ENCODE measurements around the gene TXNDC2. TPM values are rescaled to one million over a fixed set of nuclear protein-coding genes. Genes with fewer than 3 reads are reported as not detected.
A peak's percentile ranks its signal among the peaks of the same experiment; 100 is the strongest.

The TXNDC2 gene
- total and polyA plus RNA-seq, 9 of the 15 experiments (the other 6 are each of a cell fraction or from before 2014, with no cell fraction given), result 1.2 to 4.9 (median 2.3) TPM

DNA sequence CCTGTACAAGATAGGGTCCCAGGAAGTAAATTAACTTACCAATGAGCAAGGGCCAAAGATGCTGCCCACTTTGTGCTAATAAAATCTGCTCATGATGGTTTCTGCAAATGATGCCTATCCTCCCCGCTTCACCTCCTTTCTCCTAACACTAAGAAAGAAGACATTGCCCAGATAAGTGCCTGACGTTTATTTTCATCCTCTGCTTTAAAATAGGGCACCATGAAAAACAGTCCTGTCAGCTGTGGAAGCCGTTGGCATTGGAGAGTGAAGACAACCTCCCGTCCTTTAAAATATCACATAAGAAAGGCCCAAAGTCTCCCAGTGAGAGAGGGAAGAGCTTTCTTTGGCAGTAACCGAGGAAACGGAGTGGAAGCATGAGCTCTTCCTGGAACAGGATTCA lies 1.7 kb upstream of the TXNDC2 start:
- peak overlapping the region; percentile 6; the same call in 1 of the 2 replicates for H3K4me2 ChIP-seq (ENCODE audit: insufficient read depth, low read length)
- intact Hi-C loops (cut with micrococcal nuclease), result no loop called here
- H3K79me2 ChIP-seq (ENCODE audit: control insufficient read depth, insufficient read depth, low read length), result peaks cover 3% of the 10 kb centered on the region; the same call in 1 of the 3 replicates
- FAIRE-seq (no peak), ATAC-seq (no peak), DNase-seq (ENCODE audit: extremely low read depth in 1 of 4, low spot score in 3 of 4) (no peak)
- TF ChIP-seq ZNF133 (CRISPR knock-in tag; IDR thresholded peaks at IDR 0.05) (no peak), TBP (optimal IDR thresholded peaks at IDR 0.05; ENCODE audit: low read depth, low read length) (peak; percentile 8)
- H3K36me3 ChIP-seq (ENCODE audit: control insufficient read depth, insufficient read depth, low read length), result no peaks in the 10 kb centered on the region
- no peaks in the 10 kb centered on the region for H3K27me3 ChIP-seq (ENCODE audit: control insufficient read depth in 2 of 2, insufficient read depth in 2 of 2, low read length in 2 of 2)
- H3K4me1 ChIP-seq (replicated peaks in 1 of 2; ENCODE audit: control insufficient read depth in 2 of 2, insufficient read depth in 2 of 2, low read length in 2 of 2), result peaks cover 30 to 59% of the 10 kb centered on the region in 2 experiments
- in situ Hi-C loops (cut with MboI), result no loop called here
- 48% methylated on average over 6 of the region's 6 CpGs for WGBS (ENCODE audit: insufficient coverage, low coverage, missing lambda C conversion rate)
- H2AFZ ChIP-seq (ENCODE audit: low read depth, low read length), result peak overlapping the region; percentile 73
- CTCF ChIA-PET (ENCODE audit: low intra/inter-chr PET ratio), result no interaction called here
- no peaks in the 10 kb centered on the region for H4K20me1 ChIP-seq (replicated peaks; ENCODE audit: control insufficient read depth, insufficient read depth, low read length)
- no peaks in the 10 kb centered on the region for H3K9me1 ChIP-seq (ENCODE audit: control insufficient read depth, insufficient read depth, low read length)
- BruUV-seq (replicated peaks), result no TSS peak
- peak overlapping the region; percentile 56 to 68; a peak in 2 of 4 replicates for H3K9ac ChIP-seq (ENCODE audit: insufficient read depth in 1 of 2, low read depth in 2 of 2, low read length in 2 of 2)
- POLR2A ChIA-PET, result interaction anchor here (0.6 to 0.8 kb wide), 3 partner anchors 9 to 37 kb away, joined by 3 read pairs; no protein-coding TSS in a partner anchor
- peak overlapping the region; percentile 82 for H3K27ac ChIP-seq (ENCODE audit: extremely low read depth, low read depth, low read length)
- no peak overlapping the region for H3K4me3 ChIP-seq
- H3K9me3 ChIP-seq (replicated peaks; ENCODE audit: control insufficient read depth, insufficient read depth, low read depth, low read length), result no peaks in the 10 kb centered on the region

DNA sequence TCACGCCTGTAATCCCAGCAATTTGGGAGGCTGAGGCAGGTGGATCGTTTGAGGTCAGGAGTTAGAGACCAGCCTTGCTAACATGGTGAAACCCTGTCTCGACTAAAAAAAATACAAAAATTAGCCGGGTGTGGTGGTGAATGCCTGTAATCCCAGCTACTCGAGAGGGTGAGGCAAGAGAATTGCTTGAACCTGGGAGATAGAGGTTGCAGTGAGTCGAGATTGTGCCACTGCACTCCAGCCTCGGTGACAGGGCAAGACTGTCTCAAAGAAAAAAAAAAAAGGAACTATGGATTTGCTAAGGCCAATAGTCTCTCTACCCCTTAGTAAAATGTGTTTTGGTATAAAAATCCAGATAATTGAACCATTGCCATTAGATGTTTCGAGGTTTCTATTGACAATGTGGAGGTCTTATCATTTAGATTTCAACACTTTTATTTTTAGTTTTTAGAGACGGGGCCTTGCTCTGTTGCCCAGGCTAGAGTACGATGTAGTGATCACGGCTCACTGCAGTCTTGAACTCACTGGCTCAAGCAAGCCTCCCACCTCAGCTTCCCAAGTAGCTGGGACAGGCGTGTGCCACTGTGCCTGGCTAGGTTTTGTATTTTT lies 1.1 kb upstream of the TXNDC2 start:
- POLR2A ChIA-PET, result interaction anchor here (0.6 to 3.2 kb wide), 6 partner anchors 8 to 75 kb away, joined by 3 to 32 read pairs (median 3); no protein-coding TSS in a partner anchor
- peak; percentile 10 for ATAC-seq
- in situ Hi-C loops (cut with MboI), result no loop called here
- TF ChIP-seq, protein P1, sequence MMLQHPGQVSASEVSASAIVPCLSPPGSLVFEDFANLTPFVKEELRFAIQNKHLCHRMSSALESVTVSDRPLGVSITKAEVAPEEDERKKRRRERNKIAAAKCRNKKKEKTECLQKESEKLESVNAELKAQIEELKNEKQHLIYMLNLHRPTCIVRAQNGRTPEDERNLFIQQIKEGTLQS (IDR thresholded peaks at IDR 0.05), result no peak
- TF ChIP-seq, protein P1 (CRISPR knock-in tag; conservative IDR thresholded peaks at IDR 0.05), result no peak
- TF ChIP-seq BRF1 (IDR thresholded peaks at IDR 0.05; ENCODE audit: borderline replicate concordance, extremely low read depth, insufficient read length) (no peak), TBP (optimal IDR thresholded peaks at IDR 0.05; ENCODE audit: low read depth, low read length) (peak; percentile 5), KLF13 (tag; IDR thresholded peaks at IDR 0.05; ENCODE audit: borderline replicate concordance, low read depth) (no peak), ZNF311 (CRISPR knock-in tag; IDR thresholded peaks at IDR 0.05) (peak; percentile 73; the same call in 1 of the 2 replicates), BACH1 (tag; IDR thresholded peaks at IDR 0.05) (peak; percentile 52), ARID2 (IDR thresholded peaks at IDR 0.05) (no peak), ZNF384 (IDR thresholded peaks at IDR 0.05; ENCODE audit: low read depth, low read length) (peak; percentile 47; the same call in 1 of the 2 replicates), L3MBTL2 (IDR thresholded peaks at IDR 0.05) (peak; percentile 34; the same call in 1 of the 2 replicates)
- TF ChIP-seq, protein P2, sequence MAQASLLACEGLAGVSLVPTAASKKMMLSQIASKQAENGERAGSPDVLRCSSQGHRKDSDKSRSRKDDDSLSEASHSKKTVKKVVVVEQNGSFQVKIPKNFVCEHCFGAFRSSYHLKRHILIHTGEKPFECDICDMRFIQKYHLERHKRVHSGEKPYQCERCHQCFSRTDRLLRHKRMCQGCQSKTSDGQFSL (CRISPR knock-in tag; IDR thresholded peaks at IDR 0.05), result no peak
- TF ChIP-seq, protein P2 (tag; IDR thresholded peaks at IDR 0.05), result 0 out of 4 replicates have a peak, but pooled peaks of 1 of the 2 experiments have one; percentile 25

More for the DNA sequence above, 1.1 kb upstream of the TXNDC2 start:
- no peak for FAIRE-seq
- Histone ChIP-seq H3K27ac (ENCODE audit: extremely low read depth, low read depth, low read length) (peak overlapping the region; percentile 82), H3K4me1 (replicated peaks in 1 of 2; ENCODE audit: control insufficient read depth in 2 of 2, insufficient read depth in 2 of 2, low read length in 2 of 2) (peaks cover 32 to 61% of the 10 kb centered on the region in 2 experiments), H4K20me1 (replicated peaks; ENCODE audit: control insufficient read depth, insufficient read depth, low read length) (no peaks in the 10 kb centered on the region), H3K4me2 (ENCODE audit: insufficient read depth, low read length) (peak overlapping the region; percentile 78), H3K9ac (ENCODE audit: insufficient read depth in 1 of 2, low read depth in 2 of 2, low read length in 2 of 2) (peak overlapping the region; percentile 61 to 68; a peak in 3 of 4 replicates), H2AFZ (ENCODE audit: low read depth, low read length) (peak overlapping the region; percentile 73), H3K79me2 (ENCODE audit: control insufficient read depth, insufficient read depth, low read length) (peaks cover 3% of the 10 kb centered on the region; the same call in 1 of the 3 replicates), H3K4me3 (no peak overlapping the region), H3K27me3 (ENCODE audit: control insufficient read depth in 2 of 2, insufficient read depth in 2 of 2, low read length in 2 of 2) (no peaks in the 10 kb centered on the region), H3K36me3 (ENCODE audit: control insufficient read depth, insufficient read depth, low read length) (no peaks in the 10 kb centered on the region), H3K9me1 (ENCODE audit: control insufficient read depth, insufficient read depth, low read length) (no peaks in the 10 kb centered on the region), H3K9me3 (replicated peaks; ENCODE audit: control insufficient read depth, insufficient read depth, low read depth, low read length) (no peaks in the 10 kb centered on the region)
- intact Hi-C loops (cut with micrococcal nuclease), result no loop called here
- 18% methylated on average over 12 of the region's 12 CpGs for WGBS (ENCODE audit: insufficient coverage, low coverage, missing lambda C conversion rate)
- no TSS peak for BruUV-seq (replicated peaks)
- CTCF ChIA-PET (ENCODE audit: low intra/inter-chr PET ratio), result no interaction called here
- no peak for DNase-seq (ENCODE audit: extremely low read depth in 1 of 4, low spot score in 3 of 4)

All from K562 (cell line).